ENCODE results near the gene FIBP. TPM values are rescaled to one million over a fixed set of nuclear protein-coding genes. Genes with fewer than 3 reads are reported as not detected.

Gene FIBP
- total and polyA plus RNA-seq, 4 donors = 47.1 to 77.2 (median 62.2) TPM

GRCh38 chr11:65886826-65887722 lies 1.2 kb downstream of the FIBP start:
- DNase-seq = no peak
- Histone ChIP-seq H3K27me3 (ENCODE audit: control insufficient read depth in 3 of 3, insufficient read depth in 3 of 3, low read length in 2 of 3) (no peaks in the 10 kb centered on the region), H3K9ac (ENCODE audit: insufficient read depth in 1 of 2, low read length in 2 of 2) (peak overlapping the region; percentile 39 to 67), H3K4me3 (no peak overlapping the region), H3K36me3 (ENCODE audit: control insufficient read depth in 4 of 4, insufficient read depth in 4 of 4, low read length in 4 of 4) (peaks cover 7 to 29% (median 24%) of the 10 kb centered on the region in 4 donors), H3K9me3 (ENCODE audit: control insufficient read depth in 4 of 4, insufficient read depth in 3 of 4, low read length in 3 of 4) (no peaks in the 10 kb centered on the region), H3K27ac (ENCODE audit: low read depth in 1 of 2, low read length in 1 of 2) (peak overlapping the region in 1 of 2 donors; percentile 95), H3K4me1 (ENCODE audit: control insufficient read depth in 5 of 5, insufficient read depth in 5 of 5, low read length in 5 of 5) (peaks cover 5 to 44% (median 12%) of the 10 kb centered on the region in 5 donors)
- 87 to 91% methylated on average over 14 of the region's 14 CpGs for WGBS, 2 donors
- TF ChIP-seq, protein P1, sequence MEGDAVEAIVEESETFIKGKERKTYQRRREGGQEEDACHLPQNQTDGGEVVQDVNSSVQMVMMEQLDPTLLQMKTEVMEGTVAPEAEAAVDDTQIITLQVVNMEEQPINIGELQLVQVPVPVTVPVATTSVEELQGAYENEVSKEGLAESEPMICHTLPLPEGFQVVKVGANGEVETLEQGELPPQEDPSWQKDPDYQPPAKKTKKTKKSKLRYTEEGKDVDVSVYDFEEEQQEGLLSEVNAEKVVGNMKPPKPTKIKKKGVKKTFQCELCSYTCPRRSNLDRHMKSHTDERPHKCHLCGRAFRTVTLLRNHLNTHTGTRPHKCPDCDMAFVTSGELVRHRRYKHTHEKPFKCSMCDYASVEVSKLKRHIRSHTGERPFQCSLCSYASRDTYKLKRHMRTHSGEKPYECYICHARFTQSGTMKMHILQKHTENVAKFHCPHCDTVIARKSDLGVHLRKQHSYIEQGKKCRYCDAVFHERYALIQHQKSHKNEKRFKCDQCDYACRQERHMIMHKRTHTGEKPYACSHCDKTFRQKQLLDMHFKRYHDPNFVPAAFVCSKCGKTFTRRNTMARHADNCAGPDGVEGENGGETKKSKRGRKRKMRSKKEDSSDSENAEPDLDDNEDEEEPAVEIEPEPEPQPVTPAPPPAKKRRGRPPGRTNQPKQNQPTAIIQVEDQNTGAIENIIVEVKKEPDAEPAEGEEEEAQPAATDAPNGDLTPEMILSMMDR (IDR thresholded peaks at IDR 0.05; ENCODE audit: control extremely low read depth, extremely low read depth) = no peak
- ATAC-seq (ENCODE audit: insufficient read depth, low FRiP score) = no peak

DNA sequence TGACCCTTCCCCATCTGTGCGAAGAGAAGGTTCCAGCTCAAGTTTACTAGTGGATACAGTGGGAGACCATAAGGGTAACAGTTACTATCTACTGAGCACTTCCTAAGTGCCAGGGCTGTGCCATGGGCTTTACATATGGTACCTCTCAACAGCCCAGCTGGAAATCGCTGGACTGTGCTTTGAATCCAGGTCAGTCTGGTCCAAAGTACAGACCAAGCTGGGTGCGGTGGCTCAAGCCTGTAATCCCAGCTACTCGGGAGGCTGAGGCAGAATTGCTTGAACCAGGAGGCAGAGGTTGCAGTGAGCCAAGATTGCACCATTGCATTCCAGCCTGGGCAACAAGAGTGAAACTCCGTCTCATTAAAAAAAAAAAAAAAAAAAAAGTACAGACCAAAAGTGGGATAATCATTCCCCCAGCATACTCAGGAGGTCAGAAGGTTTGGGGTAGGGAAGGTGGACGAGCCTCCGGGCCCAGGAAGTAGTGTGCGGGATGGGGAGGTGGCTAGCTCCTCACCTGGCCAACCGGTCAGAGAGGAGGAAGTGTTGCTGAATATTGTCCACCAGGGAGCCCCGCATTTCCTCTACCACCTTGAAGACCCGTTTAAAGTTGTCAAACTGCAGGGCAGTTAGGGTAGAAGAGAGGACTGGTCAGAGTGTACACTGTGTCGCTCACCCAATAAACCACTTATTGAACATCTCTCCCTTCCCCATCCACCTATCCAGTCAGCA lies 2.3 kb downstream of the FIBP start:
- peaks cover 5 to 33% (median 12%) of the 10 kb centered on the region in 5 donors for H3K4me1 ChIP-seq (ENCODE audit: control insufficient read depth in 5 of 5, insufficient read depth in 5 of 5, low read length in 5 of 5)
- TF ChIP-seq, protein P1 (IDR thresholded peaks at IDR 0.05; ENCODE audit: control extremely low read depth, extremely low read depth) = no peak
- no peak overlapping the region for H3K4me3 ChIP-seq
- peaks cover 7 to 30% (median 24%) of the 10 kb centered on the region in 4 donors for H3K36me3 ChIP-seq (ENCODE audit: control insufficient read depth in 4 of 4, insufficient read depth in 4 of 4, low read length in 4 of 4)
- no peaks in the 10 kb centered on the region for H3K27me3 ChIP-seq (ENCODE audit: control insufficient read depth in 3 of 3, insufficient read depth in 3 of 3, low read length in 2 of 3)
- H3K9me3 ChIP-seq (ENCODE audit: control insufficient read depth in 4 of 4, insufficient read depth in 3 of 4, low read length in 3 of 4) = no peaks in the 10 kb centered on the region
- 87 to 88% methylated on average over 12 of the region's 12 CpGs for WGBS, 2 donors
- no peak overlapping the region for H3K9ac ChIP-seq (ENCODE audit: insufficient read depth in 1 of 2, low read length in 2 of 2)
- ATAC-seq (ENCODE audit: insufficient read depth, low FRiP score) = no peak
- no peak overlapping the region for H3K27ac ChIP-seq (ENCODE audit: low read depth in 1 of 2, low read length in 1 of 2)
- no peak for DNase-seq

- Histone ChIP-seq H3K27me3 (ENCODE audit: control insufficient read depth in 3 of 3, insufficient read depth in 3 of 3, low read length in 2 of 3) (no peaks in the 10 kb centered on the region), H3K4me1 (ENCODE audit: control insufficient read depth in 5 of 5, insufficient read depth in 5 of 5, low read length in 5 of 5) (peaks cover 5 to 30% (median 12%) of the 10 kb centered on the region in 5 donors), H3K27ac (ENCODE audit: low read depth in 1 of 2, low read length in 1 of 2) (no peak overlapping the region), H3K4me3 (no peak overlapping the region), H3K36me3 (ENCODE audit: control insufficient read depth in 4 of 4, insufficient read depth in 4 of 4, low read length in 4 of 4) (peaks cover 7 to 30% (median 24%) of the 10 kb centered on the region in 4 donors), H3K9ac (ENCODE audit: insufficient read depth in 1 of 2, low read length in 2 of 2) (no peak overlapping the region), H3K9me3 (ENCODE audit: control insufficient read depth in 4 of 4, insufficient read depth in 3 of 4, low read length in 3 of 4) (no peaks in the 10 kb centered on the region)
- WGBS, 2 donors = 94 to 95% methylated on average over 7 of the region's 7 CpGs
- TF ChIP-seq, protein P1 (IDR thresholded peaks at IDR 0.05; ENCODE audit: control extremely low read depth, extremely low read depth) = no peak
- no peak for ATAC-seq (ENCODE audit: insufficient read depth, low FRiP score)
- no peak for DNase-seq
These were observed 3.0 kb downstream of the FIBP start for GRCh38 chr11:65885231-65885630.

Measured in lung (tissue), 12 donors.